GM21529 (cell line): ENCODE results near the gene PTPN14.
"Not testable (repeated sequence)": the region's sequence is repeated elsewhere in the genome, so short reads cannot be mapped to it uniquely, and the experiment has no call there.

ENCODE experiments used
- ATAC-seq: cut with Tn5 transposase; IDR thresholded peaks from one replicate; pipeline ENCODE4 v1.9.1; 2021; ENCODE audit not compliant: unreplicated experiment

The PTPN14 gene

DNA sequence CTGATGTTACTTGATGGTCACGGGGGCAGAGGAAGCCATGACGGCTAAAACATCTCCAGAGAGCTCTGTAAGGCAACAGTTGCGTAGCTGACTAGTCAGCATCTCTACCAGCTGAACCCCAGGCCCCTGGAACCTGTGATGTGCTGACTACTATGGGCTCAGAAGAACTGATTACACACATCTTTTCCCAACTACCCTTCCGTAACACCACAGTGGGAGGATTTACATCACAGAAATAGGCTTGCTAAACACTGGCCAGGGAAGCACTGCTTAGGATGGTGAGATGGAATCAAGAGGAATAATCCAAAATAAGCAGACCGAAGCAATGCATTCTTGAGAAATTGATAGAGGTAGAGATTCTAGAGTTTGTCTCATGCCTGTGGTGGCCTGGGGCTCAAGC is 148.0 kb downstream of the PTPN14 start:
- ATAC-seq, result no peak

DNA sequence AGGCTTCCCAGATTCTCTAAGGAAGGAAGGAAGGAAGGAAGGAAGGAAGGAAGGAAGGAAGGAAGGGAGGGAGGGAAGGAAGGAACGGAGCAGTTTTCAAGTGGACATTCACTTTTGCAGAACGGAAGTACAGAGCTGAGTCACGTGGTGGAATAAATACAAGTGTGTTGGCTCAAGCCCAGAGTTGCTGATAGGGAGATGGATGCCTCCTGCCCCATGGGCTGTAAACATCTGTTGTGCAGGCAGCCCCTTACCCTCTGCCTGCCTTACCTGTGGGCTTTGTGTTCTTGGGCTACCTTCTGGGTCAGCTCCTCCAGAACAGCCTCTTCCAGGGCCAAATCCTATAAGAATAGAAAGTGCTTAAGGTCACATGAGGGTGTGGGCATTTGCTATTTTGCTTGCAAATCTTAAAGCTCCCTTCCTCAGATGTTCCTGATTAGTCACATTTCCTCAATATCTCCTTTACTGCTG is 148.8 kb downstream of the PTPN14 start:
- ATAC-seq, result no peak

DNA sequence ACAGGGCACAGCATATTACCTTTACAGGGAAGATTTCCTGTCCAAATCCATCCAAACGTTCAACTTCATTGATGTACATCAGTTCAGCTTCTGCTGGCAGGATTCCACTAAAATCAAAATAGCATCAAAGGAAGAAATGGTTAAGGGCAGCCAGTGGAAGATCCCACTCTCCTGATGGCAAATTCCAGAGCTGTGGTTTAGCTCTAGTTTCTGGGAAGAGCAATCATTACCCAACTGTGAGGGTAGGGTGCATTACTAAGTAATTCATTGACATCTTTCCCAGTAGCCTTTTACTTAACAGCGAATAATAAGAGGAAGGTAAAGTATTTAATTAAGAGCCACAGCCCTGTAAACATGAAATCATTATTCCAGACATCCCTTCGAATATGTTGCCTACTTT is 149.7 kb downstream of the PTPN14 start:
- ATAC-seq, result no peak

DNA sequence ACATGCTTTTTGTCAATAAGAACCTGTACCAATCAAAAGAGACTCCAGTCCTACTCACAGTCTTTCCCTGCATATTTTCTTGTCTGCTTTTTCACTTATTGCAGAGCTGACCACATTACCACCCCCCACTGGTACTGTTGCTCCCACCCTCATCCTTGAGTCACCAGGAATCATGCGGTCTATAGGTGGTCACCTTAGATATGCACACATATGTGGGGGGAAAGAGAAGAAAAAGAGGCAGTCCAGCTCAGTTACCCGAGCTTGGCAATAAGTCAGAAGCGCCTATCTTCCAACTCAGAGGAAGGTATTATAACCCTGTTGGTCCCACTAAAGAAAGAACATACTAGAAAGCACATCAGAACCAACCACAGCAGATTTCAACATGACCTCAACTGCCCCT is 151.3 kb downstream of the PTPN14 start:
- no peak for ATAC-seq

DNA sequence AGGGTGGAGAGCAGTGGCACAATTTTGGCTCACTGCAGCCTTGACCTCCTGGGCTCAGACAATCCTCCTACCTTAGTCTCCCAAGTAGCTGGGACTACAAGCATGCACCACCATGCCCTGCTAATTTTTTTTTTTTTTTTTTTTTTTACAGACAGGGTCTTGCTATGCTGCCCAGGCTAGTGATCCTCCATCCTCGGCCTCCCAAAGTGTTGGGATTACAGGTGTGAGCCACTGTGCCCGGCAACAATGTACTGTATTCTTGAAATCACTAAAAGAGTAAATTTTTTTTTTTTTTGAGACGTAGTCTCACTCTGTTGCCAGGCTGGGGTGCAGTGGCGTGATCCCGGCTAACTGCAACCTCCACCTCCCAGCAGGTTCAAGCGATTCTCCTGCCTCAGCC is 152.9 kb downstream of the PTPN14 start:
- ATAC-seq, result no peak

DNA sequence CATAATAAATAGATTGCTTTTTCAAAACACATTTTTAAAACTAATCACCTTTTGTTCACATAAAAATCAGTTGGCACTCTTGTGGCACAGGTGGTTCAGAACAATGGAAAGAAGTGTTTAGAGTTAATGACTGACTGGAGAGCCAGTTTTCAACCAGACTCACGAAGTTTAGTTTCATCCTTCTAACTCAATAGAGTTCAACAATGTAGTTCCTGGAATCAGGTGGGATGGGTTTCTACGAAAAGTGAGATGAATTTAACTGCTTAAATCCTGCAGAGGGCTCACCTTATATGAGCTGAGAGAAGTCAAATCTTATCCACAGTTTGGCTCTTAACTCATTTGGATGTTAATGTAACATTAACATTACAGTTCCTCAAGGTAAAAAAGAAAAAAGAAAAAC is 153.9 kb downstream of the PTPN14 start:
- ATAC-seq, result no peak

DNA sequence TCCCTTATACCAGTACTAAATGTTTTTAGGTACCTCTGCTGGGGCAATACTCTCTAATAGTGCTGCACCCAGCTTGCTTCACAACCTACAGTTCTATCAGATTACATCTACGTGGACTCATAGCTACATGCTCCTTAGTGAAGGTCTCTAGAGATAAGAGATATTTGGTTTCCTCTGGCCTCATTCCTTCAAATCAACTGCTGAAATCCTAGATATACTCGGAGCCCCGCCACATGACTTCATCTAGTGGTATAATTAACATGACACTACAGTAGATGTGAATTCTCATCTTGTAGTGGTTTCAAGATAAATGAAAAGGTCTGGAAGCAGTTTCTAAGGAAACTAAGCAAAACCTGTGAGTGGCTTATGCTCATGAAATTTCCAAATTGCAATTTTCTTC is 155.1 kb downstream of the PTPN14 start:
- ATAC-seq, result no peak

DNA sequence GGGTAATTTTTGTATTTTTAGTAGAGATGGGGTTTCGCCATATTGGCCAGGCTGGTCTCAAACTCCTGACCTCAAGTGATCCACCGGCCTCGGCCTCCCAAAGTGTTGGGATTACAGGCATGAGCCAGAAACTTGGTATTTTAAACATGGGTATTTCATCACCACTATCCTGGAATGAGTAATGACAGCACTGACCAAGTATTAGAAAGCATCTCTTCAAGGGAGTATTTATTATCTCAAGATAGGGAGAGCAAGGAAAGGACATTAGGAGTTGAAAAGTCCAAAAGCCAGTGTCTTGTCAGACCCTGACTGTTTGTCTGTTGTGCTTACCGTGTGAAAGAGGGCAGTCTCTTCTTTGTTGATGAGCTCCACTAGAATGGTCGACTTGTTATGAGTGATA is 156.8 kb downstream of the PTPN14 start:
- not testable (repeated sequence) for ATAC-seq

DNA sequence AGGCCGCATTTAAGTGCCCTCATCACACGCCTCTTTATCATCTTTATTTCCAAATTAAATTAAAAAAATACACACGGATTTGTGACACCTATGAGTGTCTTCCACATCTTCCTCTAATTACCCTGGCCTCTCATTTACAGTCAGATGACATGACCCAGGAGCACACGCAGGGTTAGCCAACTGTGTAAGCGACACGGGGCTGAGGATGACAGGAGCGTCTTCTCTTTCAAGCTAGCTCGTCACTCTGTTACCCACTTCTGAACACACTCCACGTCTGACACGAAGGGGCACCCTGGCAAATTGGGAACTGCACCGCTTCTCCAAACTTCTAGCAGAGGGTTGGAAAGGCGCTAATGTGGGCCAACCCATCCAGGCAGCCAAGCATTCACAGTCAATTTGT is 158.3 kb downstream of the PTPN14 start:
- ATAC-seq, result no peak

DNA sequence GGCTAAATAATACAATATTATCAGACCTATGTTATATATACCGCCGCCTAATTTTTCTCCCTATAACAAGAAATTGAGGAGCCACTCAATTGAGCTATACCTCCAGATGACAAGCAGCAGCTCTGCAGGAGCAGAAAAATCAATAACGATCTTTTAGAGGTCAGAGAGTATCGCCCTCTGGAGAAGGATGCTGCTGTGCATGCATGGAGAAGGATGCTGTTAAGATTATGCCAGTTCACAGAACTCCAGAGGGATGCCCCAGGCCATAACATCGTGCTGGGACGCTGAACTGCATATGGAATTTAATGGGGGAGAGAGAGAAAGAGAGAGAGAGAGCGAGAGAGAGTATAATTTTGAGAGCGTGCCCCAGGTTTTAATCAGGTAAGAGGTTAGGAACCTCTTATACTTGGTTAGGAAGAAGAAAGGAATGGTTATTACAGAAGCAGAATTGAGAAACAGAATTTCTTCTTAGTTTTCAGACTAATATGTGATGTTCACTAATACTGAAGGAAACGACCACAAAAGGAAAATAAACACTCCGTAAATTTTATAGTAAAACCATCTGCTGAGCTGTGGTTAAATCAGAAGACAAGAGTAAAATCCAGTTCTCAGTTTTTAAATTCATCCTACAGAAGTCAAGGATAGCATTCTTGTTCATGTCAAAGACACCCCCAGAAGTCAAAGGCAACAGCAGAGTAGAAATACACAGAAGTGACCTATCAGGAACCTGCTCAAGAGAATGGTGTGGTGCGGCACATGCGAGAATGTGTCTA is 159.3 kb downstream of the PTPN14 start:
- no peak for ATAC-seq

DNA sequence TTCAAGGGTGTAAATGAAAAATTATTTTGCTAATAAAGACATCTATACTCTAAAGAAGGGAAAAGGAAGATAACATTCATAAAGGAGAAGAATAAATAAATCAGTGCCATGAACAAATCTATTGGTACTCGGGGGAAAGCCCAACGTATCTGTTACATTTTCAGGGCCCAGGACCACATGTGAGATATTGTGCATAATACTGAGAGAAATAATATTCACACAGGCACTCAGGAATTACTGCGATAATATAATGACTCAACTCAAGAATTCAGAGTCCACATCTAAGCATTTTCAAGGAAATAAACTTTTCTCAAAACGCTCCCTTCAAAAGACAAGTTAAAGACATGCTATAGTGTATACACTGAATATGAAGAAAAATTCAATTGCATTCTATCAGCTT is 161.7 kb downstream of the PTPN14 start:
- ATAC-seq, result no peak

DNA sequence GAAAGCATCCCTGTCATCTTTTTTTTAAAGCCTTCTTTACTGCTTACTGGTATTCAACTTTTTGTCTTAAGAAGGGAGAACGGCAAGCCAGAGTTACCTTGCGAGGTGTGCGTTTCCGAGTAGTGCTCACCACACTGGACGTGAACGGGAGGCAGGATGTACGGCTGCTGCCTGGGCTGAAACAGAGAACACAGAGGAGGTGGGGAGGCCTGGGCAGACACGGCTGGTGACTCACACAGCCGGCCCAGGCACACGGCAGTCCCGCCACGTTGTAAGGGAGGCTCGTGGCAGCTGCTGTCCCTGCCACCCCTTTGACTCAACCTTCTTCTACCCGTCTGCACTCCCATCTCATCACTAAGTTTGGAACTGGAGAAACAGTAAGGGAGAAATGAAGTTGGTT is 164.7 kb downstream of the PTPN14 start:
- no peak for ATAC-seq

DNA sequence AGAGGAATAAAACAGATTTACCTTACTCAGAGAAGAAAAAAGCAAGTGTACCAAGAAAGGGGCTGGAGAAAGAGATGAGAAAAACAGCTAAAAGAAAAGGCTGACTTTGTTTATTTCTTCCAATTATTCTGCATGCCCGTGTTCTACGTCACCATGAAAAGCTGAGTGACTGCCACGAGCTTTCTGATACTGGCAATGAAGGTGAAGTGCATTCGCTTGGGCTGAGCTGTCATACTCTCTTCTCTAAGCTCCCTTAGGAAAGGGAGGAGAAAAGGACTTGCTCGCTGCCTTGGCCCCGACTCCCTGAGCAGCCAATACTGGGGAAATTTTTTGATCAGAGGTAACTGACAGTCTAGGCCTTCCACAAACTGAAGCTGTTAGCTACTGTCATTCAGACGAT is 165.1 kb downstream of the PTPN14 start:
- ATAC-seq, result no peak

DNA sequence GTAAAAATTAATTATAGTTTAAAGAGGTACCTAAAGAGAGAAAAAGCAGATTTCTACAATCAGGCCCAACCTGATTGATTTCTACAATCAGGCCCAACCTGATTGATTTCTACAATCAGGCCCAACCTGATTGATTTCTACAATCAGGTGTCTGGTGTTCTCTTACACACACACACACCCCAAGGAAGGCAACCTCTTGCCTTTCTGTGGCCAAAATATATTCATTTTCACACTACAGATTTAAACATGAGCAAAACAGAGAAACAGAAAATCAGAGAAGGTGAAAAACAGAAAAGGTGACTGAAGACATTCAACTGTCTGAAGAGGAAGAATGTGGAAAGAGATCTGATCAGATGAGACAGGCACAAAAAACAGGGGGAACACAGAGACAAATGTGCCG is 166.0 kb downstream of the PTPN14 start:
- ATAC-seq, result no peak

DNA sequence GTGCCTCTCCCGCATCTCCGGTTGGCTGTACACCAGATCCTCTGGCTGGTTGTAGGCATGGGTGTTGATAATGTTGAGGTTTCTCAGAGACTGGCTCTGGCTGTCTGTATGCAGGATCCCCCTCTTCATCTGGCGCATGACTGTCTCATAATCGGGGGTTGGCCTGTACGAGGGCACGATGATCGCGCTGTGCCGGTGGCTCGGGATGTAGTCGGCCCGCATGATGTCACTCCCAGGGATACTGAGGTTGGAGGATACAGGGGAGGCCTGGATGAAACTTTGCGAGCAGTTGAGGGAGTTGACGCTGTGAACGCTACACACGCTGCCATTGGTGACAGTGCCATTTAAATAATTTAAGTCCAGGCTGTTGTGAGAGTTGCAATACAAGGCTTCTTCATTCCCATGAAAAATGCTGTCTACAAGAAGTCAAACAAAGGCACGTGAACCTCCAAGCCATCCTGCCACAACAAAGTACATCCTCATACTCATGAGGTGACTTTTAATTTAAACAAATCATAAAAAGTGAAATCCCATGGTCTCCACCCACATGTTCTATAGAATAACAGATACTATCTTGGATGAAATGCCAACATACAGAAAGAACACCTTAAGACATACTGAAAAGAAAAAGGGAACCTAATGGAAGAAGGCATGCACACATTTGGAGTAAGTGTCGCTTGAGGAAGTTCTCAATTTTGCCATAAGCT is 166.9 kb downstream of the PTPN14 start:
- ATAC-seq, result no peak

DNA sequence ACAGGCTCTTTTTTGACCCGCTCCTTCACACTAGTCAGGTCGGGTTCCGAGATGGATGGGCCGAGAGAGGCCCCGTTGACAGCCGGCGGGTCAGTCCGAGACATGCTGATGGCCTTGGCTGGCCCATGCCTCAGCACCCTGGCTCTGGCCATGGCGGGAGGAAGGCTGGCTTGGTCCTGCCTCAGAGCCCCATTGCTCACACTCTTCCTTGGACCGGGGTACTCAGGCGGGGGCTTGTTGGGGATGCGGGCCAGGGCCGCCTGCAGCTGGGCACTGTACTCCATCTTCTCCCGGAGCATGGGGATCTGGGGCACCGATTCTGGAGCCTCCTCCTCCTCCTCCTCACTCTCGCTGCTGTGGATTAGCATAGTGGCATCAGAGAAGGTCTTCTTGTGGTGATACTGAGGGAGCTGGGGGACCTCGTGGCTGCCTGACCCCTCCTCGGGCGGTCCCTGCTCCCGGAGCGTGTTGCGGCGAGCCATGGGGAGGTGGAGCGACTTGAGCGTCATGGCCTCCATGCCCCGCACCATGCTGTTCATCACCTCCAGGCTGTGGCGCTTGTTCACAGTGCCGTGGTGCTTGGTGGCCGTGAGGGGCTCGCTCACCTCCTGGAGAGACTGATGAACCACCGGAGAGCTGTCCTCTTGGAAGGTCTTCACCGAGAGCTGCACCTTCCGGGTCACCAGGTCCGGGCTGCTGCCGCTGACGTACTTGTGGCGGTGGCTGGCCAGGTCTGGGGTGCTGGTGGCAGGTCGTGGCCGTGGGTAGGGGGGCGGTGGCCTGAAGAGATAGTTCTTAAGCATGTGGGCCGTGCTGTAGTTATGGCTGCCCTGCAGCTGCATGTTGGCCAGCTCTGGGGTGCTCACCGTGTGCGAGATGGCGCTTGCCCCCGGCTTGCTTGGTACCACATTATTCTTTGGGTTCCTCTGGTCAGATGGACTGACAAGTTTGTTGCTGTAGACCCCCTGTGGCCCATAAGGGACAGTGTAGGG is 167.7 kb downstream of the PTPN14 start:
- no peak for ATAC-seq

DNA sequence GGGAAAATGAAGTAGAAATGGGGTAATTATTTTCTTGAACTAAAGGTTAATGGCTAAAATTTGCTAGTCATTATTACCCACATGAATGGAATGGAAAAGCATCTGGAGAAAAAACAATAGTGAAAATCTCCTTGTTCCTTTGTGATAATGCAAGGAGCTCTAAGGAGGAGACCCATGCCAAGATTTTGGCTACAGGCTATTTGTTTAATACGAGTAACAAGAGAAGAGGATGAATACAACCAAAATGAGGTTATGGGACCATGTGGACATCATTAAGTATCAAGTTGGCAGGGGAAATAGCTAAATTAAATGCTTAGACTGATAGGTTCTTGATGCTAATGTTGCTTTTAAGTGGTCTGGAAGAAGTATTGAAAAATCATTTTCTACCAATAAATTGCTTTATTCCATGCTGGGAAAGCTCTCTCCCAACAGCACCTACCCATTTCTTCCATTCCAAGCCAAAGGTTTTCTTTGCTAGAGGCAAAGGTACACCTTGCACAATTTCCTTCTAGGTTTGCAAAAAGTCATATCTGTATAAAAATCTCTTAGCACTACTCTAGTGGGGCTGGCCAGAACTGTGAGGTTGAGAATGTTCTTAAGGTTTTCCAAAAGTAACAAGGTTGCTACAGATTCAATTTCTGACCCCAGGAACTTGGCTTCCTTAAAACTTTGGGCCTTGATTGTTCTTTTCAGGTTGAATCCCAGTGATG is 170.3 kb downstream of the PTPN14 start:
- ATAC-seq, result no peak

DNA sequence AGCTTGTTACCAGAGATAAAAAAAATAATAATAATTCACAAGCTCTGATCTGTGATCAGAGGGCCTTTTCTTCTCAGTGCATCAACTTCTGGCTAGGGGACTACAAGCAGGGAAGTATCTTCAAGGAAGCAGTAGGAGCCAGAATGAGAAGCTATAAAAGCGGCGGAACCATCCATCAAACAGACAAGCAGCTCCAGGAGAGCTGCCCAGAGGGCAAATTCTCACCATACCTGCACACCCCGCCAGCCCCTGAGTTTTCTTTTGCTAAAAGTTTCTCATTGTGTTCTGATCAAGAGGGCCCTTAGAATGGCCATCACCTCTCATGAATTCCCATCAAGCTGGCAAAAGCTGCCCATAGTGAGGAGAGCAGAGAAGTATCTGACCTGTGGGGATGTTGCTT is 171.0 kb downstream of the PTPN14 start:
- no peak for ATAC-seq

DNA sequence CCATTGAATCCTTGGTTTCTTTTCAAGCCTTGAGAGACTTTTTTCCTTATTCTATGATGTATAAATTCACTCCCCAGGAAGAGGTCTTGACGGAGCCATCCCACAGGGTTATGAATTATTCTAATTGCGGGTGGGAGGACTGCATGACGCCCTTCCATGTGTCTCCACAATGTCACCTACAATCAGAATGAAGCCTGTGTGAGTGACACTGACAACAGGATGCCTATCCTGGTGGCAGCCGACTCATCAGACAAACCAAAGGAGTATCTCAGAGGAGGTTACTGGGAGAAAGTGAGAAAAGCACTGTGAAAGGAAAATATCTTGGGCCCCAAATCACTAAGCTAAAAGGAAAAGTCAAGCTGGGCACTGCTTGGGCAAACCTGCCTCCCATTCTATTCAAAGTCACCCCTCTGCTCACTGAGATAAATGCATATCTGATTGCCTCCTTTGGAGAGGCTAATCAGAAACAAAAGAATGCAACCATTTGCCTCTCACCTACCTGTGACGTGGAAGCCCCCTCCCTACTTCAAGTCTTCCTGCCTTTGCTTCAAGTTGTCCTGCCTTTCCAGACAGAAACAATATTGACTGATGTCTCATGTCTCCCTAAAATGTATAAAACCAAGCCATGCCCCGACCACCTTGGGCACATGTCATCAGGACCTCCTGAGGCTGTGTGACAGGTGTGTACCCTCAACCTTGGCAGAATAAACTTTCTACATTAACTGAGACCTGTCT is 172.0 kb downstream of the PTPN14 start:
- no peak for ATAC-seq

DNA sequence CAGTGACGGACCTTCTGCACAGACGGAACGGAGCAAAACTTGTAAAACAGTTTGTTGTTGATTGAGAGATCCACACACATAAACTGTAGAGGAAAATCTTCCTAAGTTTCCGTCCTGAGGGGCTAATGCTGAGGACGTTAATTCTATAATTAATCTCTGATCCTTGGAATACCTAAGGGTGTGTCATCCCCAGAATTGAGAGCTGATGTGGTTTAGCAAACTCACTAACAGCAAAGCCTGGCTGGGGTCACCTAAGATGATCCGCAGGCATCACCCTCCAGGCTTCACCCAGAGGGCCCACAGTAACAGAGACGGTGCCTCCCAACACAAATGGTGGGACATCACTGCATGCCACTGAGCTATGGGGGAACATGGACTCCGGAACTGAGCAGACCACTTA is 172.9 kb downstream of the PTPN14 start:
- no peak for ATAC-seq
